GOT3 (cell line): Measurements from ENCODE around the gene C14orf180.
"Not testable (repeated sequence)": the region's sequence is repeated elsewhere in the genome, so short reads cannot be mapped to it uniquely, and the experiment has no call there.

Source experiments
- DNase-seq: peaks from one replicate; lab custom pipeline; 2025; ENCODE audit warnings: mixed read lengths; lab: John Stamatoyannopoulos, UW

The C14orf180 gene

DNA sequence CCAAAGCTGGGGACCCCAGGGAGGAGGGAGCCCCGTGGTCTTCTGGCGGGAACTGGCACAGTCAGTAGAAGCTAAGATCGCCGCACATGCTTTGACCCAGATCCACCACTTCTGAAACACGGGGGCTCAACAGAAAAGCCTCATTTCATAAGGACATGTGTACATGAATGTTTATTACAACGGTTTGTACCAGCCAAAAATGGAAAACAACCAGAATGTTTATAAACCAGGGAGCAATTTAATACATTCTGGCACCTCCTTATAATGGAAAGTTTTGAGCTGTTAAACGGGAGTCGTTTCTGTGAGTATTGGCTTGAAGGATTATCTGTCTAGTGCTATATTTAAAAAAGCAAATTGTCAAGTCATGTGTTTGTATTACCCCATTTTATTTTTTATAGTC lies 32.3 kb downstream of the C14orf180 start:
- no peak for DNase-seq

DNA sequence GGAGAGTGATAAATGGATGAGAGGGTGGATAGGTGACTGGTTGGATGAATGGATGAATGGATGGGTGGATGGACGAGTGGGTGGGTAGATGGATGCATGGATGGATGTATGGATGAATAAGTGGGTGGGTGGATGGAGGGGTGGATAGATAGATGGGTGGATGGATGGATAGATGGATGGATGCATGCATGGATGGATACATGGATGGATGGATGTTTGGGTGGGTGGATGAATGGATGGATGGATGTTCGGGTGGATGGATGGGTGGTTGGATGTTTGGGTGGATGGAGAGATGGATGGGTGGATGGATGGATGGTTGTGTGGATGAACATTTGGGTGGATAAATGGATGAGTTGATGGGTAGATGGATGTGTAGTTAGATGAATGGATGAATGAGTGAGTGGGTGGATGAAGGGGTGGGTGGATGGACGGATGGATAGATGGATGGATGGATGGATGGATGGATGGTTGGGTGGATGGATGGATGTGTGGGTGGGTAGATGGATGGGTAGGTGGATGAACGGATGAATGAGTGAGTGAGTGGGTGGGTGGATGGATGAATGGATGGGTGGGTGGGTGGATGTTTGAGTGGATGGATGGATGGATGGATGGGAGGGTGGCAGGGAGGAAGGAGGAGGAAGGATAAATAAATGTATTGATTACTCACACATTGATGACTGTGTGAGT lies 34.7 kb downstream of the C14orf180 start:
- no peak for DNase-seq

DNA sequence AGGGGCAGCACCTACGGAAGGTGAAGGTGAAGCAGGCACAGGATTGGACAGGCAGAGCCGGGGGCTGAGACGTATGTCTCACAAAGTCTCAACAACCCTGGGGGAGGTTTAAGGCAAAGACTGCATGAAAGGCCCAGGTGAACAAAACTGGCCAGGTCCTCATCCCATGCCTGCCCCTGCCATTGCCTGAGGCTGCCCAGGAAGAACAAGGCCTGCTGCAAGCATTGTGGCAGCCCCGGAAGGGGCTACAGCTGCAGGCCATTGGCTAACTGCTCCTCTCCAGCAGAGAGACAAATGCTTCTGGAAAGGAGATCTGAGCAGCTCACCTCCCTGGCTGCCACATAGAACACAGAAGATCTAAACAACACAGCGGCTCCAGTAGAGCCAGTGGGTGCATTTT lies 45.4 kb downstream of the C14orf180 start:
- no peak for DNase-seq

DNA sequence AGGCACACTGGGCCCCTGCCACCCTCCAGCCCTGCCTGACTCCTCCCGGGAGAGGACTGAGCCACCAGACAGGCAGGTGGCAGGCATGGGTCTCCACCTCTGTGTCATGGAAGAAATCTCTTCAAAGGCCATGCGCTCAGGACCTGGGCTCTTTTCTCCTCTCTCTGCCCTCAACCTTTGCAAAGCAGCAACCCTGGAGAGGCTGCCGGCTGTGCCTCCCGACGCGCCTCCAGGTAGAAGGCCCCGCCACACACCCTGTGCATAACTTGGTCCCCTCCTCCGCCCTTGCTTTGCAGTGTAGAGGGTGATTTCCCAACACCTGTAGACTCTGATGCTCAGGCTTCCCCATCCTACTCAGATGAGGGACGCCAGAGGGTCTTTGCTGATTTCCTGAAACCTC lies 53.2 kb downstream of the C14orf180 start:
- no peak for DNase-seq

DNA sequence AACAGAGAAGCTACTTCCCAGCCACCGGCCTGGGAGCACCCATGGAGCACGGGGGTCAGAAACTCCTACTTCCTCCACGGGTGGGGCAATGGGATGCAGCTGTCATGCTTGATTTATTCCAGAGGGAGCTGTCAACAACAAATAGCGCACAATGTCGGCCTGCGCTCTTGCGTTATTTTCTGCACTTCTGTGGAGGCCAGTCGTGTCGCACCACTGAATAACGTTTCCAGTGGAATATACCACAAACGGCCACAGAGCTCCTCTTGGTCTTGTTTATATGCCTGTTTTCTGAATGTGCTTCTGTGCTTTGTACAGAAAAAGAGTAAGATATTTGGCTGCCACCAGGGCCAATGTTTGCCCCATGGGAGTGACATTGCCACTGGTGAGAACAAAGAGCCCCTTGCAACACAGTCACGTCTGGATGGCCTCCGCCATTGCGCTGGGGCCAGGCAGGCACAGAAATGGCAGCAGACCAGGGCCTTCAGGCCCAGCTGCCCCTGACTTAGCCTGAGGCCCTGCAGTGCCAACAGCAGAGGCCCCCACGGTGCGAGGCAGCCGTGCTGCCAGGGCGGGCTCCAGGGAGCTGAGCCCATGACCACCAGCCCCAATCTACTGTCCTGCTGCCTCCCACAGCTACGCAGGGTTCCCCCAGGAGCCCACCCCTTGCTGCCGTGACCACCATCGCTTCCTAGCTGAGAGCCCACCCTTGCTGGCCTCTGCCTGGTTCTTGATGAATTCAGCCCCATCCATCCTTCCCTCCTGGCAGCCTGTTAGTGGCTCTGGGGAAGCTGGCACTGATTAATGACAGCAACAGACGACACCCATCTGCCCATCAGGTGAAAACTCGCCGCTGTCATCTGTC lies 53.9 kb downstream of the C14orf180 start:
- DNase-seq: no peak

DNA sequence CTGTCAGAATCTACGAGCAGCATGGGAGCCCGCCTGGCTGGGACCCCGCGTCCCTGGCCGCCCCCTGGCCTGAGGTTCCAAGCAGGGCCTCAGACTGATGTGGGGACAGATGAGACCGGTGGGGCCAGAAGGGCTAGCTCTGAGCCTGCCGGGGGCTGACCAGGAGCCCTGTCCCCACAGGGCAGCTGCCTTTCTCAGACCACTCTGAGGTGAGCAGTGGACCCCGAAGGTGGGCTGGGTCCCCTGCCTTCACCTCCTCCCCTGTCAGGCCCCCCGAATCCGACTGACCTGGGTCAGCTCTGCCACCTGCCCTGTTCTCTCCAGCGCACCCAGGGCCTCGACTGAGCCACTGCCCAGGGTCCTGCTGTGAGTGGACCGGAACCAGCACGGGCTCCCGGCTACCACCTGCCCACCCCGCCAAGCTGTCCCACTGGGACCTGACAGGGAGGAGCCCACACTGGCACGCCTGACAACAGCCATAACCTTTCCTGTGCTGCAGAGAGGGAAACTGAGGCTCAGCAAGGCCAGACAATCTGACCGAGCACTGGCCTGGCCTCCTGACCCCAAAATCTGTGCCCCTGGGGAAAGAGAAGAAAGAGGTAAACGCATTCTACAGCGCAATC lies 54.7 kb downstream of the C14orf180 start:
- no peak for DNase-seq

DNA sequence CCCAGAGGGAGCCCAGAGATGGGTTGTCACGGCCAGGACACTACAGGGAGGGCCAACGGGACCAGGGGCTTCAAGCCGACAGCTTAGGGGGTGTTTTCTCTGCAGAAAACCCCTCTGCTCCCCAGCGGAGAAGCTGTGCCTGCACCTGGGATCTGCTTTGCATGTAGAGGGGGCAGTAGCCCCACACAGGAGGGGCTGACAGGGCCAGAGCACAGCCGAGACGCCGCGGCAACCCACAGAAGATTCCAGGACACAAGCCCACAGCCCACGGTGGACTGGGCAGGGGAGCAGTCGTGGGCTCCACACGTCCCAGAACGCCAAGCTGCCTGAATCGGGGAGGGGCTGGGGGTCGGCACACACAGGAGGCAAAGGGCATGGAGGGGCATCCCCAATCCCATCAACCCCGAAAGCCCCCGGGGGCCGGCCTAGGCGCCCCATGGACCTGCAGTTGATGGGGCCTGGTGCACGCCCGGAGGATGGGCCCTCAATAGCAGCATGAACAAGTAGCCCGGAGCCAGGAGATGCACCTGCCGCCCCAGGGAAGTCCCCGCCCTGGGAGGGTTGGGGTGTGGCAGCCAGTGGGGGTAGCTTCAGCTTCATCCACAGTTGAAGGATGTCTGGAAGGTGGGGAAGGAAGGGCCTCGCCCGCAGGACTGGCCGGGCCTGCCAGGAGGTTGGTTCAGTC lies 55.5 kb downstream of the C14orf180 start:
- no peak for DNase-seq

DNA sequence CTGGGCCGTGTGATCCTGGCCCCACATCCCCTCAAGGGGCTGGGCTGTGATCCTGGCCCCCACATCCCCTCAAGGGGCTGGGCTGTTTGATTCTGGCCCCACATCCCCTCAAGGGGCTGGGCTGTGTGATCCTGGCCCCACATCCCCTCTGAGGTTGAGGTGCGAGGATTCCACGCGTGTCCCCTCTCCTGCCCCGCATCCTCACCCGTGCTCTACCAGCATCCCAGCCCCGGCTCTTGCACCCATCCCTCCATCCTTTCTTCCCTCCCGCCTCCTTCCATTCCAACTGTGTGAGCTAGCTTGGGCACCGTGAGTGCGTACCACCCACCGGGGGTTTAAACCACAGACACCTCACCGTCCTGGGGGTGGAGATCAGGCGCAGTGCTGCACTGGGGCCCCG lies 56.2 kb downstream of the C14orf180 start:
- no peak for DNase-seq

DNA sequence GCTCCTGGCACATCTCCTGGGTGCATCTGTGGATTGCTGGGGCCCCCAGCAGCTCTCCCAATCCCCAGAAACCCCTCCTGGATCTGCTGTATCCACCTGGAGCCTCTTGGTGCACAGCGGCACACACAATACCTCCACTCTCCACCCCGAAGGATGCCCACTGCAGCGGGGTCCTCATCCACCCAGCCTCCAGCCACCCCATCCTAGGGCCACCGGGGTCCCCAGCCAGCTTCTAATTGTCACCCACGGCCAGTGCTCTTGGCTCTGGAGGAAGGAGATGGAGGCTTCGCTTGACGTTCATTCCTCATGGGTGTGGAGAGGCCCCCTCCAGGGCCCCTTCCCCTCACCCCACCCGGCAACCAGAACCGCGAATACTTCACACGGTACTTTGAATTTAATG lies 56.6 kb downstream of the C14orf180 start:
- DNase-seq: no peak

DNA sequence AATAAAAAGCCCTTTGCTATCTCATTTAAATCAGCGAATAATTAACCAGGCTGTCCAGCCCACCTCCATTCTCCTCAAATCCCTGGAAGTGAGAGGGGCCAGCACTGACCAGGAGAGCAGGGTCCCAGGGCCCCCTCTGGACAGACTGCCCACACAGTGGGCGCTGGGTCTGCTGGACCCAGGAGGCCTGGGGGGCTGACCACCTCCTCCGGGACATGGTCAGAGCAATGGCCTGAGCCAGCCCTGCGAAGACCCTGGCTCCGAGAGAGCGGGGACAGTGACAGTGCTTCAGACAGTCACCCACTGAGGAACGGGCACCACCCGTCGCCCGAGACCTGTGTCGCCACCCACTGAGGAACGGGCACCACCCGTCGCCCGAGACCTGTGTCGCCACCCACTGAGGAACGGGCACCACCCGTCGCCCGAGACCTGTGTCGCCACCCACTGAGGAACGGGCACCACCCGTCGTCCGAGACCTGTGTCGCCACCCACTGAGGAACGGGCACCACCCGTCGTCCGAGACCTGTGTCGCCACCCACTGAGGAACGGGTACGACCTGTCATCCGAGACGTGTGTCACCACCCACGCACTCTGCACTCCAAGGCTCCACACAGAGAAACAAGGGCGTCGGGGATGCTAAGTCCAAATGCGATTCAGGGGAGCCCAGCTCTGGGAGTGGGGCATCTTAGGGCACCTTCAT lies 57.4 kb downstream of the C14orf180 start:
- not testable (repeated sequence) for DNase-seq

DNA sequence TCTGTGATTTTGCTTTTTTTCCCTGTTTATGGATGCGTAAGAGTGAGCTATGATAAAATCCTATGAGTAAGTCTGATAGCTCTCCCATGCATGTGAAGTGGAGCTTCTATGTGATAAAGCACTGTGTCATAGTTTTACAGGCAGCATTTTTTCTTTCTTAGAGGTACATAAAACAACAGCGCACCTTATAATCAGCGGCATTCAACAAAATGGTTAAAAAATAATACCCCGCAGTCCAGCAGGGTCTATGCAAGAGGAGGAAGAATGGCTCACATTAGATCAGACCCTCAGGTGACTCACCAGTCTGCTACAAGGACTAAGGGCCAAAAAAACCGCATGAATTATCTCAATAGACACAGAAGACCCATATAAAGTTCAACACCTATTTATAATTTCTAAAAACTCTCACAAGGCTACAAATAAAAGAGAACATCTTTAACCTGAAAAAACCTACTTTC lies 58.0 kb downstream of the C14orf180 start:
- DNase-seq: no peak

DNA sequence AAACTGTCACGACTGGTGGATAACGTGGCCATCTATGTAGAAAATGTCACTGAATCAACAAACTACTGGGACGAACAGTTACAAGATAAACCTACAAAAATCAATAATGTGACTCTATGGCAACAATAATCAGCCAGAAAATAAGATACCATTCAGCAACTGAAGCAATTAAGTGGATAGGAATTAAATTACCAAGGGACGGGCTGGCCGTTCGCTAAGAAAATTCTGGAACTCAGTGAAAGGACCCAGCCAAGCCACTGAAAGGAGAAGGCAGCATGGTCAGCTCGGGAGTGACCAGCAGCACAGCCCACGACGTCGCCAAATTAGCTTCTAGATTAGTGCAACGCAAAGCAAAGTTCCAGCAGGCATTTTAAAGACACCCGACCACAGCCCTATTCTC lies 58.6 kb downstream of the C14orf180 start:
- DNase-seq: no peak

DNA sequence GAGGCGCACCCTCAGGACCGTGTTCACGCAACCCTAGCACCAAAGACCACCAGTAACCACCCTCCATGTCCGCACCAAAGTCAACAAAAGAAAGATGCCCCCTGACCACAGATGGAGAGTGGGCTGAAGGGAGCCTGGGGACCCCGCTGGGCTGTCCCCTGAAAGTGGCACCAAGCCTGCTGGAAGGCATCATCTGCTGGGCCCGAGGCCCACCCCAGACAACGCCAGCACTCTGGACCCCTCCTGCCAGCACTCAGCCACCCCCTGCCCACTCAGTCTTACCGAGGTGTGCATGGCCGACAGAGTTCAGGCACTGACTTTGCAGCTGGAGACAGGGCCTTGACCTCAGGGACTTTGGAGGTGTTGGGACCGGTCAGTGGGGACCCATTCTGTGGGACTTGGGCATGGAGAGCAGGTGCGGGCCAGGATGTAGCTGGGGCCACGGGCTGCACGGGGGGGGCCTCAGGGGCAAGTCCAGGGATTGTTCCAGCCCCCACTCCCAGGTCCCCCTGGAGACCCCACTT lies 59.4 kb downstream of the C14orf180 start:
- DNase-seq: no peak

DNA sequence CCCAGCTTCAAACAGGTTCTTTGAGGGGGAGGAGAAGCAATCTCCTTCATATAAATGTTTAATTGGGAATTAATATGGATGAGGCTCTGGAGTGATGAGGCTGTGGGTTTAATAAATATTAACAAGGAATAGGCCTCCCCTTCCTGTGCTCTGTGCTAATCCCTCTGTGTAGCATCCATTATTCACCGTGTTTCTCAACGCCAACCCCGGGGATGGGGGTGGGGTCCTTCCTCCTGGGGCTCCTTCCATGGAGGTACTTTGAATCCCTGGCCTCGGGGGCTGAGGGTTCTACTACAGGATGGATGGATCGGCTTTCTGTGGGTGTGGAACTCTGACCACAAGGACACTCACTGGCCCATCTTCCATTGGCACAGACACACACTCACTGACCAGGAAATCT lies 59.9 kb downstream of the C14orf180 start:
- no peak for DNase-seq
